PC-3 (cell line): ENCODE data around the gene AOPEP.

Experiments
- CTCF ChIP-seq: fragments of 300-600 bp; sonication (generic); conservative IDR thresholded peaks from 2 replicates; pipeline ENCODE4 v1.5.1; 2017; ENCODE audit warnings: antibody characterized with exemption, low read depth, mild to moderate bottlenecking, low read length
- EZH2 ChIP-seq: fragments of 300-600 bp; sonication (generic); IDR thresholded peaks from one replicate; pipeline ENCODE4 v1.6.1; 2017; ENCODE audit warnings: antibody characterized with exemption, mild to moderate bottlenecking, low read length; ENCODE audit not compliant: unreplicated experiment

DNA sequence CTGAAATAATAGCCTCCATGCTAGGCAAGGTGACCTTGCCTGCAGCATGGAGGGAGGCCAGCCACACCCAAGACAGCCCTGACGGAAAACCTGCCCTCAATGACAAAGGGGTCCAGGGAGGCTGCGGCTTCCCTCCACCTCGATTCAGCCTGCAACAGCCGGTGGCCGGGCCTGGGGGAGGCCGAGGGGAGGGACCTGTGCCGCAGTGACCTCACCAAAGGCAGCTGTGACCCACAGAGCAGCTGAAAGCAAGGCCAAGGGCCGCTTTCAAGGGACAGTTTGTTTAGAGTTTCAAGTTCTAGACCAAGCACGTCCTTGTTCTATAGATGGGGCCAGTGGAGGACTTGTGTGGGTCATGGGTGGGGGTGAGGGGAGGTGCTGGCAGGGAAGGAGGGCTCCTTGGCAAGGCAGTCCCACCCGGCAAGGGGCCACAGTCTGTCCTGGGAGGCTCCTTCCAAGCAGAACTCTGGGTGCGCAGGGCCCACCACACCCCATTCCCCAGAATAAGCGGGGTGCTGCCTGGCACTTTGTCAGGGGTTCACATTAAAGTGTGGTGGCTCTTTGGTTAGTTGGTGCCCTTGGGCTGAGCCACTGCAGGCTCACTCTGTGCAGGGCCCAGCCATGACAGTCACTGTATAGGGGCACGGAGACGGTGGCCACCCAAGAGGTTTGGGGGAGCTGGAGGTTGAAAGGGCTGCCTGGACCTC lies 364.5 kb downstream of the AOPEP start:
- TF ChIP-seq EZH2 (no peak), CTCF (no peak)
